ENCODE results near the gene LMOD2. TPM values are rescaled to one million over a fixed set of nuclear protein-coding genes. Genes with fewer than 3 reads are reported as not detected.

Gene LMOD2
- 0.26 TPM for polyA plus RNA-seq (2013)

- WGBS (ENCODE audit: insufficient coverage) = 89% methylated on average over 6 of the region's 6 CpGs
- ChIA-PET CTCF (interaction anchor here (1.3 kb wide), 1 partner anchor 209 kb away, joined by 3 read pairs; no protein-coding TSS in a partner anchor), POLR2A (no interaction called here)
- Histone ChIP-seq H3K27ac (ENCODE audit: insufficient read depth in 1 of 2, low read depth in 1 of 2, low read length in 2 of 2, poor library complexity in 1 of 2, severe bottlenecking in 2 of 2) (no peak within 1 kb of the TSS), H3K27me3 (replicated peaks in 2 of 5; ENCODE audit: control insufficient read depth in 4 of 5, insufficient read depth in 5 of 5, low read length in 4 of 5) (peaks cover 0 to 1% (median 0%) of the 10 kb centered on the region in 5 experiments), H3K4me3 (ENCODE audit: control insufficient read depth in 1 of 7, extremely low read depth in 1 of 7, insufficient read depth in 4 of 7, low read depth in 2 of 7, low read length in 6 of 7) (no peak within 1 kb of the TSS), H3K9me3 (ENCODE audit: control extremely low read depth in 1 of 5, control insufficient read depth in 4 of 5, insufficient read depth in 2 of 5, low read depth in 1 of 5, low read length in 4 of 5) (no peaks in the 10 kb centered on the region), H3K36me3 (ENCODE audit: control insufficient read depth in 4 of 4, insufficient read depth in 4 of 4, low read length in 3 of 4) (no peaks in the 10 kb centered on the region), H3K4me1 (ENCODE audit: control extremely low read depth in 1 of 4, control insufficient read depth in 4 of 4, insufficient read depth in 4 of 4, low read length in 3 of 4) (no peaks in the 10 kb centered on the region)
- no peak for DNase-seq
Measured at GRCh38 chr7:123655614-123656013, at the start of gene LMOD2. Gene LMOD2 (plus strand): TSS chr7:123655866. CDS start chr7:123655964, 98 bp downstream.

GRCh38 chr7:123607423-123607975 lies 48.2 kb upstream of the LMOD2 start:
- WGBS (ENCODE audit: insufficient coverage) = no CpG with 5 or more reads among the region's 4 CpGs
- Histone ChIP-seq H3K9me3 (ENCODE audit: control extremely low read depth in 1 of 5, control insufficient read depth in 4 of 5, insufficient read depth in 2 of 5, low read depth in 1 of 5, low read length in 4 of 5) (no peaks in the 10 kb centered on the region), H3K36me3 (ENCODE audit: control insufficient read depth in 4 of 4, insufficient read depth in 4 of 4, low read length in 3 of 4) (no peaks in the 10 kb centered on the region), H3K27me3 (replicated peaks in 2 of 5; ENCODE audit: control insufficient read depth in 4 of 5, insufficient read depth in 5 of 5, low read length in 4 of 5) (peaks cover 0 to 13% (median 0%) of the 10 kb centered on the region in 5 experiments), H3K4me1 (ENCODE audit: control extremely low read depth in 1 of 4, control insufficient read depth in 4 of 4, insufficient read depth in 4 of 4, low read length in 3 of 4) (no peaks in the 10 kb centered on the region), H3K27ac (ENCODE audit: insufficient read depth in 1 of 2, low read depth in 1 of 2, low read length in 2 of 2, poor library complexity in 1 of 2, severe bottlenecking in 2 of 2) (no peak overlapping the region), H3K4me3 (ENCODE audit: control insufficient read depth in 1 of 7, extremely low read depth in 1 of 7, insufficient read depth in 4 of 7, low read depth in 2 of 7, low read length in 6 of 7) (no peak overlapping the region)
- ChIA-PET CTCF (interaction anchor here (0.6 kb wide), 1 partner anchor 186 kb away, joined by 3 read pairs; no protein-coding TSS in a partner anchor), POLR2A (no interaction called here)
- DNase-seq = no peak

- no peak overlapping the region for H3K4me3 ChIP-seq (ENCODE audit: control insufficient read depth in 1 of 7, extremely low read depth in 1 of 7, insufficient read depth in 4 of 7, low read depth in 2 of 7, low read length in 6 of 7)
- POLR2A ChIA-PET = no interaction called here
- CTCF ChIA-PET = no interaction called here
Measured at GRCh38 chr7:123608991-123609882, 46.4 kb upstream of the LMOD2 start.

GRCh38 chr7:123609883-123610239 lies 45.8 kb upstream of the LMOD2 start:
- ChIA-PET POLR2A (no interaction called here), CTCF (no interaction called here)
- Histone ChIP-seq H3K9me3 (ENCODE audit: control extremely low read depth in 1 of 5, control insufficient read depth in 4 of 5, insufficient read depth in 2 of 5, low read depth in 1 of 5, low read length in 4 of 5) (no peaks in the 10 kb centered on the region), H3K27ac (ENCODE audit: insufficient read depth in 1 of 2, low read depth in 1 of 2, low read length in 2 of 2, poor library complexity in 1 of 2, severe bottlenecking in 2 of 2) (no peak overlapping the region), H3K27me3 (replicated peaks in 2 of 5; ENCODE audit: control insufficient read depth in 4 of 5, insufficient read depth in 5 of 5, low read length in 4 of 5) (peaks cover 0 to 13% (median 2%) of the 10 kb centered on the region in 5 experiments), H3K4me3 (ENCODE audit: control insufficient read depth in 1 of 7, extremely low read depth in 1 of 7, insufficient read depth in 4 of 7, low read depth in 2 of 7, low read length in 6 of 7) (no peak overlapping the region), H3K36me3 (ENCODE audit: control insufficient read depth in 4 of 4, insufficient read depth in 4 of 4, low read length in 3 of 4) (no peaks in the 10 kb centered on the region), H3K4me1 (ENCODE audit: control extremely low read depth in 1 of 4, control insufficient read depth in 4 of 4, insufficient read depth in 4 of 4, low read length in 3 of 4) (no peaks in the 10 kb centered on the region)
- no peak for DNase-seq
- WGBS (ENCODE audit: insufficient coverage) = no CpG with 5 or more reads among the region's 2 CpGs

More at GRCh38 chr7:123608991-123609882, 46.4 kb upstream of the LMOD2 start:
- no peak for DNase-seq
- no peaks in the 10 kb centered on the region for H3K36me3 ChIP-seq (ENCODE audit: control insufficient read depth in 4 of 4, insufficient read depth in 4 of 4, low read length in 3 of 4)
- no peaks in the 10 kb centered on the region for H3K9me3 ChIP-seq (ENCODE audit: control extremely low read depth in 1 of 5, control insufficient read depth in 4 of 5, insufficient read depth in 2 of 5, low read depth in 1 of 5, low read length in 4 of 5)
- 83% methylated on average over 3 of the region's 5 CpGs for WGBS (ENCODE audit: insufficient coverage)
- no peak overlapping the region for H3K27ac ChIP-seq (ENCODE audit: insufficient read depth in 1 of 2, low read depth in 1 of 2, low read length in 2 of 2, poor library complexity in 1 of 2, severe bottlenecking in 2 of 2)
- peaks cover 0 to 13% (median 2%) of the 10 kb centered on the region in 5 experiments for H3K27me3 ChIP-seq (replicated peaks in 2 of 5; ENCODE audit: control insufficient read depth in 4 of 5, insufficient read depth in 5 of 5, low read length in 4 of 5)
- no peaks in the 10 kb centered on the region for H3K4me1 ChIP-seq (ENCODE audit: control extremely low read depth in 1 of 4, control insufficient read depth in 4 of 4, insufficient read depth in 4 of 4, low read length in 3 of 4)

- Histone ChIP-seq H3K9me3 (ENCODE audit: control extremely low read depth in 1 of 5, control insufficient read depth in 4 of 5, insufficient read depth in 2 of 5, low read depth in 1 of 5, low read length in 4 of 5) (no peaks in the 10 kb centered on the region), H3K27ac (ENCODE audit: insufficient read depth in 1 of 2, low read depth in 1 of 2, low read length in 2 of 2, poor library complexity in 1 of 2, severe bottlenecking in 2 of 2) (no peak overlapping the region), H3K27me3 (replicated peaks in 2 of 5; ENCODE audit: control insufficient read depth in 4 of 5, insufficient read depth in 5 of 5, low read length in 4 of 5) (peaks cover 0 to 6% (median 2%) of the 10 kb centered on the region in 5 experiments), H3K4me3 (ENCODE audit: control insufficient read depth in 1 of 7, extremely low read depth in 1 of 7, insufficient read depth in 4 of 7, low read depth in 2 of 7, low read length in 6 of 7) (no peak overlapping the region), H3K36me3 (ENCODE audit: control insufficient read depth in 4 of 4, insufficient read depth in 4 of 4, low read length in 3 of 4) (no peaks in the 10 kb centered on the region), H3K4me1 (ENCODE audit: control extremely low read depth in 1 of 4, control insufficient read depth in 4 of 4, insufficient read depth in 4 of 4, low read length in 3 of 4) (no peaks in the 10 kb centered on the region)
- ChIA-PET CTCF (interaction anchor here (1.0 kb wide), 1 partner anchor 12 kb away, joined by 3 read pairs; no protein-coding TSS in a partner anchor), POLR2A (no interaction called here)
- DNase-seq = no peak
Measured at GRCh38 chr7:123612024-123612423, 43.6 kb upstream of the LMOD2 start.

- CTCF ChIA-PET = no interaction called here
- WGBS (ENCODE audit: insufficient coverage) = no CpG with 5 or more reads among the region's 2 CpGs
Measured at GRCh38 chr7:123615344-123615743, 40.3 kb upstream of the LMOD2 start.

GRCh38 chr7:123616223-123616622 lies 39.4 kb upstream of the LMOD2 start:
- no peaks in the 10 kb centered on the region for H3K36me3 ChIP-seq (ENCODE audit: control insufficient read depth in 4 of 4, insufficient read depth in 4 of 4, low read length in 3 of 4)
- no peak overlapping the region for H3K4me3 ChIP-seq (ENCODE audit: control insufficient read depth in 1 of 7, extremely low read depth in 1 of 7, insufficient read depth in 4 of 7, low read depth in 2 of 7, low read length in 6 of 7)
- DNase-seq = no peak
- no peaks in the 10 kb centered on the region for H3K9me3 ChIP-seq (ENCODE audit: control extremely low read depth in 1 of 5, control insufficient read depth in 4 of 5, insufficient read depth in 2 of 5, low read depth in 1 of 5, low read length in 4 of 5)
- no peak overlapping the region for H3K27ac ChIP-seq (ENCODE audit: insufficient read depth in 1 of 2, low read depth in 1 of 2, low read length in 2 of 2, poor library complexity in 1 of 2, severe bottlenecking in 2 of 2)
- CTCF ChIA-PET = no interaction called here
- POLR2A ChIA-PET = no interaction called here
- peaks cover 0 to 3% (median 2%) of the 10 kb centered on the region in 5 experiments for H3K27me3 ChIP-seq (replicated peaks in 2 of 5; ENCODE audit: control insufficient read depth in 4 of 5, insufficient read depth in 5 of 5, low read length in 4 of 5)
- no peaks in the 10 kb centered on the region for H3K4me1 ChIP-seq (ENCODE audit: control extremely low read depth in 1 of 4, control insufficient read depth in 4 of 4, insufficient read depth in 4 of 4, low read length in 3 of 4)

More at GRCh38 chr7:123615344-123615743, 40.3 kb upstream of the LMOD2 start:
- H3K4me1 ChIP-seq (ENCODE audit: control extremely low read depth in 1 of 4, control insufficient read depth in 4 of 4, insufficient read depth in 4 of 4, low read length in 3 of 4) = no peaks in the 10 kb centered on the region
- DNase-seq = no peak
- H3K9me3 ChIP-seq (ENCODE audit: control extremely low read depth in 1 of 5, control insufficient read depth in 4 of 5, insufficient read depth in 2 of 5, low read depth in 1 of 5, low read length in 4 of 5) = no peaks in the 10 kb centered on the region
- H3K36me3 ChIP-seq (ENCODE audit: control insufficient read depth in 4 of 4, insufficient read depth in 4 of 4, low read length in 3 of 4) = no peaks in the 10 kb centered on the region
- POLR2A ChIA-PET = no interaction called here
- no peak overlapping the region for H3K4me3 ChIP-seq (ENCODE audit: control insufficient read depth in 1 of 7, extremely low read depth in 1 of 7, insufficient read depth in 4 of 7, low read depth in 2 of 7, low read length in 6 of 7)
- peaks cover 0 to 3% (median 2%) of the 10 kb centered on the region in 5 experiments for H3K27me3 ChIP-seq (replicated peaks in 2 of 5; ENCODE audit: control insufficient read depth in 4 of 5, insufficient read depth in 5 of 5, low read length in 4 of 5)
- H3K27ac ChIP-seq (ENCODE audit: insufficient read depth in 1 of 2, low read depth in 1 of 2, low read length in 2 of 2, poor library complexity in 1 of 2, severe bottlenecking in 2 of 2) = no peak overlapping the region
